GM23338 (cell line): Measurements from ENCODE around the gene MSRB1. TPM values are rescaled to one million over a fixed set of nuclear protein-coding genes. Genes with fewer than 3 reads are reported as not detected.
A peak's percentile ranks its signal among the peaks of the same experiment; 100 is the strongest.

ENCODE experiments used
- ATAC-seq: fragments of 200-7000 bp; cut with Tn5 transposase; 3 replicates; pipeline ENCODE4 v1.9.1; 2020
- DNase-seq: peaks from one replicate; pipeline ENCODE4 v3.0.0-alpha.2; 2015; ENCODE audit warnings: low spot score
- H2AFZ ChIP-seq: fragments of 200-600 bp; sonication (generic); 2 replicates; pipeline ENCODE4 v1.8.0; 2016; ENCODE audit warnings: antibody characterized with exemption, mild to moderate bottlenecking, moderate library complexity
- H3F3A ChIP-seq: fragments of 200-600 bp; sonication (generic); replicated peaks from 2 replicates; pipeline ENCODE4 v1.8.0; 2017; ENCODE audit warnings: antibody characterized with exemption, mixed run types, low read depth
- H3K27ac ChIP-seq: fragments of 200-600 bp; sonication (generic); 2 replicates; pipeline ENCODE4 v1.6.1; 2016; ENCODE audit warnings: low read depth
- H3K27me3 ChIP-seq: fragments of 200-600 bp; sonication (generic); 2 replicates; pipeline ENCODE4 v1.8.0; 2016; ENCODE audit warnings: mild to moderate bottlenecking, mixed run types, moderate library complexity; ENCODE audit not compliant: insufficient read depth
- H3K36me3 ChIP-seq: fragments of 200-600 bp; sonication (generic); 2 replicates; pipeline ENCODE4 v1.8.0; 2016; ENCODE audit warnings: mild to moderate bottlenecking; ENCODE audit not compliant: insufficient read depth
- H3K4me1 ChIP-seq: fragments of 200-600 bp; sonication (generic); 2 replicates; pipeline ENCODE4 v1.8.0; 2016; ENCODE audit warnings: mild to moderate bottlenecking, moderate library complexity; ENCODE audit not compliant: insufficient read depth
- H3K4me2 ChIP-seq: fragments of 200-600 bp; sonication (generic); 2 replicates; pipeline ENCODE4 v1.7.1; 2017; ENCODE audit warnings: mixed run types
- H3K4me3 ChIP-seq: fragments of 200-600 bp; sonication (generic); 2 replicates; pipeline ENCODE4 v1.6.1; 2016; ENCODE audit warnings: mixed run types
- H3K79me2 ChIP-seq: fragments of 200-600 bp; sonication (generic); replicated peaks from 2 replicates; pipeline ENCODE4 v1.8.0; 2017; ENCODE audit warnings: mild to moderate bottlenecking; ENCODE audit not compliant: insufficient read depth
- H3K9me2 ChIP-seq: fragments of 200-600 bp; sonication (generic); 2 replicates; pipeline ENCODE4 v1.8.0; 2017; ENCODE audit not compliant: insufficient read depth
- H4K20me1 ChIP-seq: fragments of 200-600 bp; sonication (generic); replicated peaks from 2 replicates; pipeline ENCODE4 v1.8.0; 2017; ENCODE audit warnings: mild to moderate bottlenecking; ENCODE audit not compliant: insufficient read depth
- H3K27ac Mint-ChIP-seq: 2 replicates; pipeline ENCODE4 v1.8.0; 2020; ENCODE audit warnings: inconsistent platforms, mild to moderate bottlenecking, moderate library complexity, mixed read lengths
- H3K27me3 Mint-ChIP-seq: 3 replicates; pipeline ENCODE4 v1.8.0; 2022; ENCODE audit warnings: low read depth, mild to moderate bottlenecking, moderate library complexity, mixed read lengths, inconsistent platforms; ENCODE audit not compliant: insufficient read depth, poor library complexity
- H3K36me3 Mint-ChIP-seq: 3 replicates; pipeline ENCODE4 v1.8.0; 2021; ENCODE audit warnings: low read depth, mild to moderate bottlenecking, inconsistent platforms, moderate library complexity, mixed read lengths
- H3K4me1 Mint-ChIP-seq: 3 replicates; pipeline ENCODE4 v1.8.0; 2020; ENCODE audit warnings: mild to moderate bottlenecking, inconsistent platforms, mixed read lengths
- H3K4me3 Mint-ChIP-seq: 3 replicates; pipeline ENCODE4 v1.8.0; 2021; ENCODE audit warnings: moderate library complexity, mild to moderate bottlenecking, inconsistent platforms, mixed read lengths
- H3K9me3 Mint-ChIP-seq: 3 replicates; pipeline ENCODE4 v1.8.0; 2020; ENCODE audit warnings: moderate library complexity, mild to moderate bottlenecking, inconsistent platforms, mixed read lengths
- CREB1 ChIP-seq: fragments of 250-450 bp; sonication (Bioruptor Pico); IDR thresholded peaks from 2 replicates; pipeline ENCODE4 v1.5.0; 2020; ENCODE audit warnings: low read depth, mild to moderate bottlenecking, moderate library complexity
- CTCF ChIP-seq, 2 experiments: fragments of 200-600 bp in 1 of 2; sonication (generic) in 1 of 2; conservative IDR thresholded peaks; 2 replicates each; pipeline versions ENCODE4 v1.5.1 to v1.6.1; 2016 to 2017; ENCODE audit warnings: antibody characterized with exemption in 2 of 2, low read depth in 2 of 2, mild to moderate bottlenecking in 2 of 2, moderate library complexity in 1 of 2
- ETS1 ChIP-seq: IDR thresholded peaks from 2 replicates; pipeline ENCODE4 v1.6.1; 2016; ENCODE audit warnings: antibody characterized with exemption
- EZH2 ChIP-seq: fragments of 200-600 bp; sonication (generic); IDR thresholded peaks from one replicate; pipeline ENCODE4 v1.8.0; 2017; ENCODE audit warnings: antibody characterized with exemption, mild to moderate bottlenecking, low read depth; ENCODE audit not compliant: unreplicated experiment
- EZH2phosphoT487 ChIP-seq: fragments of 200-600 bp; sonication (generic); IDR thresholded peaks from one replicate; pipeline ENCODE4 v1.8.1; 2018; ENCODE audit warnings: antibody characterized with exemption; ENCODE audit not compliant: unreplicated experiment
- JUNB ChIP-seq: IDR thresholded peaks from one replicate; pipeline ENCODE4 v1.6.1; 2016; ENCODE audit warnings: antibody characterized with exemption; ENCODE audit not compliant: unreplicated experiment
- NANOG ChIP-seq: IDR thresholded peaks from 2 replicates; pipeline ENCODE4 v1.6.1; 2016; ENCODE audit warnings: antibody characterized with exemption, borderline replicate concordance
- POLR2AphosphoS5 ChIP-seq: IDR thresholded peaks from 2 replicates; pipeline ENCODE4 v1.6.1; 2016; ENCODE audit warnings: antibody characterized with exemption, low read depth
- REST ChIP-seq: IDR thresholded peaks from one replicate; pipeline ENCODE4 v1.6.1; 2018; ENCODE audit warnings: antibody characterized with exemption; ENCODE audit not compliant: unreplicated experiment
- STAT1 ChIP-seq: IDR thresholded peaks from one replicate; pipeline ENCODE4 v1.6.1; 2016; ENCODE audit warnings: antibody characterized with exemption; ENCODE audit not compliant: unreplicated experiment
- ZNF114 ChIP-seq: fragments of 250-450 bp; sonication (Bioruptor Pico); IDR thresholded peaks from 2 replicates; pipeline ENCODE4 v1.5.0; 2020; ENCODE audit warnings: mild to moderate bottlenecking, moderate library complexity
- polyA plus RNA-seq: library from polyadenylated mRNA; unstranded; fragments of >200 nt; fragmentation: Nextera tagmentation; extraction: Ambion mirVana; gene quantifications from 2 replicates; pipeline ENCODE4 v1.2.1, GENCODE V29; 2016
- total RNA-seq: library from RNA; depleted of rRNA; stranded (reverse); fragments of >200 nt; shearing (Covaris generic); gene quantifications from 2 replicates; pipeline ENCODE4 v1.2.3, GENCODE V29; 2014

The MSRB1 gene
- total and polyA plus RNA-seq, 2 experiments from 2014 or later: 30.4 to 31.3 TPM

- peaks cover 15% of the 10 kb centered on the region for H3K4me1 Mint-ChIP-seq
- peak; percentile 15 for ATAC-seq
Observed at GRCh38 chr16:1990351-1991134, 47.5 kb upstream of the MSRB1 start.

DNA sequence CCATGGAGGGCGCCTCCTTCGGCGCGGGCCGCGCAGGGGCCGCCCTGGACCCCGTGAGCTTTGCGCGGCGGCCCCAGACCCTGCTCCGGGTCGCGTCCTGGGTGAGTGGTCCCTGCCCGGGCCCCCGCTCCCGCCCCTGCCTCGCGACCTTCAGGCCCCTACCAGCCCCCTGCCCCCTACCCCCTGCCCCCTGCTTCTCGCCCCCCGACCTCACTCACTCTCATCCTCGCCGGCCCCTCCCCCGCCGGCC, 47.0 kb upstream of the MSRB1 start:
- H3K36me3 ChIP-seq: no peaks in the 10 kb centered on the region
- no peaks in the 10 kb centered on the region for H3K9me2 ChIP-seq
- Mint-ChIP-seq H3K4me3 (no peak overlapping the region; the same call in 1 of the 3 replicates), H3K36me3 (peaks cover 15% of the 10 kb centered on the region), H3K27ac (no peak overlapping the region), H3K4me1 (peaks cover 15% of the 10 kb centered on the region), H3K9me3 (no peaks in the 10 kb centered on the region), H3K27me3 (peaks cover 43% of the 10 kb centered on the region)
- H3K27ac ChIP-seq: no peak overlapping the region
- H4K20me1 ChIP-seq: no peaks in the 10 kb centered on the region; the same call in 1 of the 2 replicates
- H3F3A ChIP-seq: peaks cover 22% of the 10 kb centered on the region
- peak overlapping the region; percentile 86 for H3K4me3 ChIP-seq
- peaks cover 11% of the 10 kb centered on the region; the same call in 1 of the 2 replicates for H3K4me1 ChIP-seq
- H3K79me2 ChIP-seq: peaks cover 9% of the 10 kb centered on the region
- no peak overlapping the region for H2AFZ ChIP-seq
- ATAC-seq (peak; percentile 2; the same call in 2 of the 3 replicates), DNase-seq (no peak)
- H3K27me3 ChIP-seq: peaks cover 33% of the 10 kb centered on the region
- no peak overlapping the region for H3K4me2 ChIP-seq
- TF ChIP-seq NANOG: no peak
- TF ChIP-seq ZNF114 (CRISPR knock-in tag): no peak
- no peak for TF ChIP-seq CTCF (conservative IDR thresholded peaks at IDR 0.05; ENCODE audit: low read depth in 2 of 2)
- TF ChIP-seq ETS1: no peak
- TF ChIP-seq EZH2phosphoT487: no peak
- TF ChIP-seq STAT1: no peak

More at GRCh38 chr16:1990351-1991134, 47.5 kb upstream of the MSRB1 start:
- no peak overlapping the region for H3K27ac Mint-ChIP-seq
- Histone ChIP-seq H3K27me3 (peaks cover 33% of the 10 kb centered on the region), H3K79me2 (peaks cover 4% of the 10 kb centered on the region), H3K9me2 (no peaks in the 10 kb centered on the region), H3K4me3 (peak overlapping the region; percentile 86), H3K4me2 (peak overlapping the region; percentile 97), H3F3A (peaks cover 20% of the 10 kb centered on the region), H3K4me1 (peaks cover 7% of the 10 kb centered on the region; the same call in 1 of the 2 replicates), H3K27ac (no peak overlapping the region), H3K36me3 (no peaks in the 10 kb centered on the region), H4K20me1 (no peaks in the 10 kb centered on the region; the same call in 1 of the 2 replicates), H2AFZ (peak overlapping the region; percentile 89)
- 0 out of 2 replicates have a peak, but pooled peaks have one; percentile 38 for TF ChIP-seq POLR2AphosphoS5
- peak; percentile 94 for TF ChIP-seq CREB1 (CRISPR knock-in tag)
- TF ChIP-seq REST: no peak
- TF ChIP-seq NANOG: no peak
- TF ChIP-seq EZH2: peak; percentile 40
- TF ChIP-seq STAT1: no peak
- TF ChIP-seq JUNB: no peak
- no peaks in the 10 kb centered on the region for H3K9me3 Mint-ChIP-seq
- DNase-seq: peak; percentile 89
- peak overlapping the region; percentile 74 for H3K4me3 Mint-ChIP-seq
- H3K27me3 Mint-ChIP-seq: peaks cover 42% of the 10 kb centered on the region
- H3K36me3 Mint-ChIP-seq: peaks cover 16% of the 10 kb centered on the region
